ENCODE data around the gene TPI1. TPM values are rescaled to one million over a fixed set of nuclear protein-coding genes. Genes with fewer than 3 reads are reported as not detected.
A peak's percentile ranks its signal among the peaks of the same experiment; 100 is the strongest.

Gene TPI1
- total RNA-seq, 2 experiments from 2014 or later: 608 to 801 TPM

GRCh38 chr12:6825398-6826124, 41.8 kb upstream of the TPI1 start:
- H3K4me2 ChIP-seq (ENCODE audit: low read length): no peak overlapping the region
- no peaks in the 10 kb centered on the region for H3K9me2 ChIP-seq (ENCODE audit: insufficient read depth, low read length)
- H3K4me1 ChIP-seq (ENCODE audit: insufficient read depth, low read length, poor library complexity, severe bottlenecking): peaks cover 32% of the 10 kb centered on the region
- H3K79me2 ChIP-seq (ENCODE audit: insufficient read depth, low read depth, low read length): no peaks in the 10 kb centered on the region
- ChIA-PET CTCF (ENCODE audit: unreplicated experiment) (interaction anchor here (0.6 kb wide), 2 partner anchors 55 to 148 kb away, joined by 3 read pairs; no protein-coding TSS in a partner anchor), POLR2A (interaction anchor here (1.3 kb wide), 1 partner anchor 14 kb away, joined by 3 read pairs; no protein-coding TSS in a partner anchor)
- H3K9me3 ChIP-seq (ENCODE audit: low read length): no peaks in the 10 kb centered on the region
- no peak overlapping the region for H3K27ac ChIP-seq (ENCODE audit: low read depth, low read length, poor library complexity, severe bottlenecking)
- TF ChIP-seq CTCF (conservative IDR thresholded peaks at IDR 0.05; ENCODE audit: low read length) (peak; percentile 91), EZH2phosphoT487 (IDR thresholded peaks at IDR 0.05; ENCODE audit: borderline replicate concordance, low read depth, low read length) (no peak)
- H3K4me3 ChIP-seq (ENCODE audit: low read depth, low read length, poor library complexity, severe bottlenecking): no peak overlapping the region
- H3K36me3 ChIP-seq (ENCODE audit: insufficient read depth, low read length): no peaks in the 10 kb centered on the region
- BruUV-seq (replicated peaks): no TSS peak
- H4K20me1 ChIP-seq (ENCODE audit: insufficient read depth, low read length): no peaks in the 10 kb centered on the region
- intact Hi-C loops (cut with micrococcal nuclease; ENCODE audit: unreplicated experiment): loop anchor here (1.0 to 5.0 kb wide), 3 partner anchors 43 to 268 kb away; partner anchors contain the start of genes IFFO1 and MLF2
- peak; percentile 71 for DNase-seq (ENCODE audit: low spot score)
- no peak overlapping the region for H2AFZ ChIP-seq (ENCODE audit: low read length)

- Histone ChIP-seq H3K4me1 (ENCODE audit: insufficient read depth, low read length, poor library complexity, severe bottlenecking) (peaks cover 27% of the 10 kb centered on the region), H3K36me3 (ENCODE audit: insufficient read depth, low read length) (no peaks in the 10 kb centered on the region), H4K20me1 (ENCODE audit: insufficient read depth, low read length) (no peaks in the 10 kb centered on the region), H3K9me3 (ENCODE audit: low read length) (no peaks in the 10 kb centered on the region), H3K9me2 (ENCODE audit: insufficient read depth, low read length) (no peaks in the 10 kb centered on the region), H3K79me2 (ENCODE audit: insufficient read depth, low read depth, low read length) (no peaks in the 10 kb centered on the region), H3K4me2 (ENCODE audit: low read length) (no peak overlapping the region), H3K4me3 (ENCODE audit: low read depth, low read length, poor library complexity, severe bottlenecking) (no peak overlapping the region), H3K27ac (ENCODE audit: low read depth, low read length, poor library complexity, severe bottlenecking) (no peak overlapping the region), H2AFZ (ENCODE audit: low read length) (no peak overlapping the region)
- TF ChIP-seq EZH2phosphoT487 (IDR thresholded peaks at IDR 0.05; ENCODE audit: borderline replicate concordance, low read depth, low read length) (no peak), CTCF (conservative IDR thresholded peaks at IDR 0.05; ENCODE audit: low read length) (no peak)
- no peak for DNase-seq (ENCODE audit: low spot score)
- ChIA-PET POLR2A (interaction anchor here (1.3 kb wide), 1 partner anchor 14 kb away, joined by 3 read pairs; no protein-coding TSS in a partner anchor), CTCF (ENCODE audit: unreplicated experiment) (interaction anchor here (1.1 kb wide), 1 partner anchor 16 kb away, joined by 4 read pairs; no protein-coding TSS in a partner anchor)
- BruUV-seq (replicated peaks): no TSS peak
- intact Hi-C loops (cut with micrococcal nuclease; ENCODE audit: unreplicated experiment): loop anchor here (5.0 kb wide), 2 partner anchors 44 to 269 kb away; partner anchors contain the start of gene IFFO1
Observed at GRCh38 chr12:6826125-6826733, 41.1 kb upstream of the TPI1 start.
